Astrocyte (in vitro differentiated cells and primary cell): Measurements from ENCODE around the gene KLHDC9.

Source experiments
- CTCF ChIP-seq: IDR thresholded peaks from 2 replicates; pipeline ENCODE4 v1.5.1; 2011; ENCODE audit warnings: low read depth, mild to moderate bottlenecking, inconsistent platforms, low read length, moderate library complexity; ENCODE audit not compliant: insufficient read depth
- EZH2 ChIP-seq: IDR thresholded peaks from 2 replicates; pipeline ENCODE4 v1.6.1; 2012; ENCODE audit warnings: mild to moderate bottlenecking, low read length, inconsistent platforms; ENCODE audit not compliant: insufficient read depth

DNA sequence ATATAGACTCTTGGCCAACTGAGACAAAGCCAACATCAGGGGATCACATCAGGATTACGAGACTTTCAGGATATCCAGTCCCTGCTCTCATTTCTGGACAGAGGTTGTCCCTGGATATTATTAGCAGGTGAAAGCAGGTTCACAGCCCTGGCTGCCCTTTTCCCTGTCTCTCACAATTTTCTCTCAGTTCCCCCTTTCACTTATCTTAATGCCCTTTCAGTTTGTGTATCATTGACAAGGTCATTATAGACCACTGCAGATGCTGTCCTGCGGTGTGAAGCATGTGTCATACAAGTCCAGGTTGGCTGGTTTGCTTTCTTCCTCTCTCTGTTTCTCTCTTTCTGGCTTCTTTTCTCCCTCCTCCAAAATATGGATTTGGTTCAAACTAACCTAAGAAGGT is 2.1 kb upstream of the KLHDC9 start:
- TF ChIP-seq CTCF (no peak), EZH2 (no peak)
